Superior temporal gyrus (tissue), 1 donor: ENCODE measurements around the gene TECPR1.

Experiments used
- DNase-seq: peaks from one replicate; pipeline ENCODE4 v3.0.0-alpha.2; 2016; ENCODE audit errors: extremely low spot score

The TECPR1 gene

DNA sequence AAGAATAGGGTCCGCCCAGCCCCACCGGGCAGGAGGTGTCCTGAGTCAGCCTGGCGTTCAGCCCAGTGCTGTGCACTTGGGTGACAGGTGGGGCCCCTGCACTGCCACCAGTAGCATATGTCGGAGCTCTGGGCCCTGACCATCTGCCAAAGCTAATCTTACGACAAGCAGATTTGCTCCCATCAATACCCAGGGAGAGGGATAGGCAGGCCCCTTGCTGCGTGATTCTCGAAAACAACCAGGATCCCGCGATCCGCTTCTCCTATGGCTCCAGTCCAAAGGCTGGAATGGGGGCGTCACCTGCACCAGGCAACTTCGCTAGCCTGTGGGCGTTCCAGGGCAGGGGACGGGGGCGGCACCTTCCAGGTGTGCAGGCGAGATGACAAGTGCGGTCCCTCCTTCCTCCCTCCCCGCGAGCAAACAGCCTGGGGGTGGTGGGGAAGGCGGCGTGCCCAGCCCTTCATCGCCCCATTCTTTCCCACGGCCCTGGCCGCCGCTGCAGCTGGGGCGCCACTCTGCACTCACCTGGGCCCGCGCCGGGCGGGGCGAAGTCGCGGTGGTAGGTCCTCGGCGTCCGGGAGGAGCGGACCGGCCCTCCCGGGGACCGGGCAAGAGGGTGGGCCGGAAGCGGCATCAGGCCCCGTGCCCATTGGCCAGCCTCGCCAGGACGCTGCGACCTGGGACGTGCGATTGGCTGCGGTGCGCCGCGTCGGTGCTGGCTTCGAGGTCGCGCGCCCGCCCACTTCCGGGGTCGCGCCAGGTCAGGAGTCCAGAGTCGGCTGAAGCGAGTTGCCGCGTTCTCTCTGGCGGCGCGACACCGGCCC, at the start of gene TECPR1:
Gene TECPR1 (minus strand): TSS at position 632 of the 824 bp plus-strand sequence. CDS start 6,086 bp downstream, outside the sequence.
- peak; percentile 95 for DNase-seq

DNA sequence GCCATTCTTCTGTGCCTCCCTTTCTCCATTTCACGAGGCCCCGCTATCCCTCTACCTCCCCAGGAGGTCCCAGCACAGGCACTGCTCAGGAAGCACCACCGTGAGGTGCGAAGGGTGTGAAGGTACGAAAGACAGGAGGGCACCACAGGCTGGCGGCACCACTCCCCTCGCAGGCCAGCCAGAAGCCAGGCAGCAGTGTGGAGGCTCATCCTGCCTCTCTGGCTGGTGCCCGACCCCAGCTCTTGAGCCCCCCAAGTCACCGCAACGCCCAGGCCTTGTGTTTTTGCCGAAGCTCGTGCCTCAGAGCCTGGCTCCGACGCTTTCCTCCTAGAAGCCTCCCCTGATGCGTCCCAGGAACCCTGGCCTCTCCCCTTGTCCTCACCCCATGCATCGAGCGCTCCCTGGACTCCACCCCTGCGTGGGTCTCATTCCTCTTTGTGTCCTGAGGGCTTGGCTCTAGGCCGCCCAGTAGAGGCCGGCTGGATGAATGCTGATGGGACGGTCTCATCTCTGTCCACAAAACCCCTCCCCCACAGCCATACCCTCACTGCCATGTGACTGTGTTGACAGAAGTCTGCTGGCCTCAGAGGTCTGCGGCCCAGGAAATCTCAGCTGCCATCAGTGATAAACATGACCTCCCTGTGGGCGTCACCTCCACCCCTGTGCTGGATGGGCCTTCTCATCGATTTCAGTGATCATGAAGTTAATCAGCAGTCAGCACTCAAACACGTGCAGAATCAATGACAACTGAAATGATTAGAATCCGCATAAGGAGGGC, 48.8 kb upstream of the TECPR1 start:
- no peak for DNase-seq

GRCh38 chr7:98297626-98298286, 45.7 kb upstream of the TECPR1 start:
- DNase-seq = no peak

GRCh38 chr7:98296833-98297232, 44.8 kb upstream of the TECPR1 start:
- DNase-seq = no peak

GRCh38 chr7:98295467-98296192, 43.6 kb upstream of the TECPR1 start:
- no peak for DNase-seq

DNA sequence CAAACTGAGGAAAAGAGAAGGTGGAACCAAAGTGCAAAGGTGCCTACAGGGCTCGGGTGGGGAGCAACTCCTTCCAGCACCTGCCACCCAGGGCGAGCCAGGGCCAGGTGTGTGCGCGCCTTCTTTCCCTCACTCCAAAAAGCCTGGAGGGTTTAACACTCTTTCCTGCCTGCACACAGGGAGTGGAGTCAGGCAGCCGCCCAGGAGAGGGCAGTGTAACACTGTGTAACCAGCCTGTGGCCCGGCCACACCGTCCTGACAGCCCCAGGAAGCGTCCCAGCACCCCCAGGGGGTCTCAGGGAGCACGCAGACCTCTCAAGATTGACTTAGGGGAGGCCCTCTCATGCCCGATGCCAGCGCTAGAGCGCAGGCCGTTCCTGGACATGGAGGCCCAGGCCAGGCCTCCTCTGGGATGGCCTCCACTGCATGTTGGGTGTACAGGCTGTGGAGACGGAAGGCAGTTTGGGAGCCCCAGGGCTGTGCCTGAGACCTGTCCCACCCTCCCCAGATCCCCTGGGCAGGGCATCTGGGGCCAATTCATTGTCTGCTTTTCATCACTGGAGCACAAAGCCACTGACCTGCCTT, 42.9 kb upstream of the TECPR1 start:
- no peak for DNase-seq

DNA sequence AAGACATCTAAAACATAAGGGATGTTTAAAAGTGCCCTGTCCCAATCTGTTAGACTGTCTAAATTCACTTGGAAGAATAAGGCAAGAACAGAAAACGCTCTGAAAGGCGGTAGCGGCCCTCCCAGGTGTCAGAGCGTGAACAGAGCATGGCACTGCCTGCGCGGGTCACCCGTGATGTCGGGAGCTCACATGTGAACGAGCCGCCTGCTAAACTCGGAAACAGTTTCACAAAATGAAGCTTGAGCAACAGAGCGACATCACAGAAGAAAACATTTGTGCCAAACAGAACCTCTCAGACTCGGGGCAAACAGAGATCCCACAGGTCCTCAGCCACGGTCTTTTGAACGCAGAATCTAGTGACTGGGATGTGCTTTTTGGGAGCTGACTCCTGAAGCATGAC, 42.3 kb upstream of the TECPR1 start:
- DNase-seq = no peak

DNA sequence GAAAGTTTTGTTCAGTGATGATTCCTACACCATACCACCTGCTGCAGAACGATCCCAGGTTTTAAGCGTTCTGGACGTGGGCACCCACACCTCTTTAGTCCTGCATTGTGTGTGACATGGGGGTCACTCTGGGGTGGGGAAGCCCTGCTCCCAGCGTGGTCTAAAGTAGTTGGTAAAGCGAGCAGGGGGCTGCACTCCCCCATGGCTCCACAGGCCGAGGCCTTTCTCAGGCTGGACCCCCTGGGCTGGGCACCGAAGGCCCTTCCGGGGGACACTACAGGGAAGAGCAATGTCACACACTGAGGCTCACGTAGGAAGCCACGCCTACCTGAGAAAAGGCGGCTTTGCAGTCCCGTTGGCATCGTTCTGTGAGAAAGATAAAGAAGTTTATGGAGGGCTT, 41.7 kb upstream of the TECPR1 start:
- no peak for DNase-seq

DNA sequence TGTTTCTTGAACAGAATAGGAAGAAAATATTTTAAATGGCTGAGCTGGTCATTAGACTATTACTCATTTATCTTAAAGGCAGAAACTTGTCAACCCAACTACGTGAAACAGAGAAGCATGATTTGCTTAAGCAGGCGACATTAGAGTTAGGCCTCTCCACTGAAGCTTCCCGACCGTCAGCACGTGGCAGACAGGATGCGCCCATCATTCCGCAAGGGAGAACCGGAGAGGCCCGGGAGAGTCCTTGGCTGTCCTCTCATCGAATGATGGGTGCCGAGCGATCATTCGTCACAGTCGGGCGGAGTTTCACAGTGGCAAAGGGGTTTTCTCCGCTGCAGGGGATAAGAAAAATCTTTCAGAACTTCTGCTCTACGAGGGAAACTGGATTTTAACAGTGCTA, 41.2 kb upstream of the TECPR1 start:
- DNase-seq = no peak

DNA sequence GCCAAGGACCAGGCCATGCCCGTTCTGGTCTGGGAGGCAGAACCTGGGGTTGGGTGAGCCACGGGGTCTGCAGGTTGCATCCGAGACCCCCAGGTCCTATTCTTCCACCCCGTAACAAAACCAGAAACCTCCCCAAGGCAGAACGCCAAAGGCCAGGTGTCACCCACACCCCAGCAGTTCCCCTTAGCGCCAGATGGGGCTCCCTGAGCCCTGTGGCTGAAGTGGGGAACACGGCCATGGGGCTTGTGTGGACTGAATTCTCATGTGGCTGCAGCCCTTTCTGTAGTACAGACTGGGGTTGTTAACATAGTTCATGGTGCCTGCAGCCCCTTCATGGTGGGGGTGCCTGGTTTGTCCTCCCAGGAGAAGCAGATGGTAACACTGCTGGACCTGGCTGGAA, 39.7 kb upstream of the TECPR1 start:
- DNase-seq = no peak

GRCh38 chr7:98289333-98289875, 37.4 kb upstream of the TECPR1 start:
- DNase-seq = no peak

GRCh38 chr7:98288064-98288823, 36.2 kb upstream of the TECPR1 start:
- DNase-seq = no peak

DNA sequence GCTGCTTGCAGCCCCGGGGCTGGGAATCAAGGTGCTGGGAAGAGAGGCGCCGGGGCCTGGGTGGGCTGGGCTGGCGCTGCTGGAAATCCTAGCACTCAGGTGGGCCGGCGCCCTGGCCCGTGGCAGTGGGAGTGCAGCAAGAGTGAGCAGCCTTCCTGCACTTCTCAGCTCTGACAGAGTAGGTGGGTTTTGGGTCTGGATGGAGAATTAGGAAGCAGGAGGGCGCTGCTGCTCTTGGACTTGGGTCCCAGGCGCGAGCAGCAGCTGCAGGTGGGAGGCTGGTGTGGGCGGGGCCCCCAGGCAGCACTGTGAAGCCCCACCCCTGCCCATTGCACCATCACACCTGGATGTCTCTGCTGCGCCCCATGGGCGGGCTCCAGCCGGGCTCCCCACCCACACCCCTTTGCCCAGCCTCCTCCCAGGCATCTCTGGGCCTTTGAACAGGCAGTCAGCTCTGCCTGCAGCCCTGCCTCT, 35.5 kb upstream of the TECPR1 start:
- no peak for DNase-seq

GRCh38 chr7:98286701-98287485, 34.9 kb upstream of the TECPR1 start:
- DNase-seq = no peak

- DNase-seq = no peak
These were observed 34.1 kb upstream of the TECPR1 start for GRCh38 chr7:98286093-98286539.

GRCh38 chr7:98285157-98286092, 33.4 kb upstream of the TECPR1 start:
- no peak for DNase-seq

DNA sequence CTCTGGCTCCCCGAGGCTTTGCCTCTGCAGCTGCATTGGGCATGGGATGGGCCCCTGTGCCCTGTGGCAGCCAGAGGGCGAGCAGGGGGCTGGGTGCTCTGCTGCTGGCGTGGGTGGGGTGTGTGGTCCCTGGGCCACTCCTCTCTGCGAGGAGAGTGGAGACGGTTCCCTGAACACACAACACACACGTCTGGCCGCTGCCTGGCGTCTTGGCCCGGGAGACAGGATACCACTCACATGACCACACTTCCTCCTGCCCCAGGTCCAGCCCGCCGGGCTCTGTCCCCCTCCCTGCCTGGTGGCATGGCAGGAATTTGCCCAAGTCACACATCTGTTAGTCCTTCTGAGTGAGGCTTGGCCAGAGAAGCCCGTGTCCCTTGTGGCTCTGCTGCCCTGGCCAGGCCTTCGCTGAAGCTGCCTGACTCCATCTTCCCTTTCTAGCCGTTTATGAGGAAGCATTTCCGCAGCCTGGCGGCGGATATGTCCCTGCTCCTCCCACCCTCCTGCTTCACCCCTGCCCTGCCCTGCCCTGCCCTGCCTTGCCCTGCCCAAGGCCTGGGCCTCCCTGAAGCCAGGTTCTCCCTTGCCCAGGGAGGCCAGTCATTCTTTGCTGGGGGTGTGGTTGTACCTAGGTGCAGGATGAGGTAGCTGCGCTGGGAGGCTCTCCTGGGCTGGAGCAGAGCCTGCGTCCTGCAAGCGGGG, 32.5 kb upstream of the TECPR1 start:
- no peak for DNase-seq

GRCh38 chr7:98283887-98284222, 31.8 kb upstream of the TECPR1 start:
- DNase-seq = no peak
